PC-3 (cell line): ENCODE results near the gene FAM234A. TPM values are rescaled to one million over a fixed set of nuclear protein-coding genes. Genes with fewer than 3 reads are reported as not detected.

ENCODE experiments used
- ATAC-seq: fragments of 200-7000 bp; cut with Tn5 transposase; 2 replicates; pipeline ENCODE4 v1.9.1; 2020; ENCODE audit warnings: mild to moderate bottlenecking, moderate library complexity
- BruUV-seq: library from RNA; stranded (reverse); fragments of 400-500 nt; replicated peaks from 2 replicates; lab custom pipeline; 2021; lab: Mats Ljungman, UMichigan
- CTCF ChIA-PET: fragments of 300-600 bp; sonication (Branson Sonifier 250); formaldehyde crosslinking; loops from one replicate; lab custom pipeline; 2022; ENCODE audit warnings: antibody characterized with exemption; lab: Charles Lee
- POLR2A ChIA-PET: fragments of 300-600 bp; sonication (Branson Sonifier 250); formaldehyde crosslinking; loops from one replicate; lab custom pipeline; 2022; ENCODE audit warnings: antibody characterized with exemption; ENCODE audit not compliant: unreplicated experiment; lab: Charles Lee
- DNase-seq: peaks from one replicate; pipeline ENCODE4 v3.0.0-alpha.2; 2015
- H2AFZ ChIP-seq: fragments of 300-600 bp; sonication (generic); 2 replicates; pipeline ENCODE4 v1.6.0; 2016; ENCODE audit warnings: antibody characterized with exemption, low read length
- H3F3A ChIP-seq: fragments of 300-600 bp; sonication (generic); one replicate; pipeline ENCODE4 v1.6.0; 2017; ENCODE audit warnings: antibody characterized with exemption, low read length, control low read depth, mild to moderate bottlenecking; ENCODE audit not compliant: unreplicated experiment
- H3K27ac ChIP-seq: fragments of 300-600 bp; sonication (generic); 2 replicates; pipeline ENCODE4 v1.5.1; 2016; ENCODE audit warnings: mild to moderate bottlenecking, low read length
- H3K27me3 ChIP-seq: fragments of 300-600 bp; sonication (generic); 2 replicates; pipeline ENCODE4 v1.6.1; 2016; ENCODE audit warnings: low read length, mixed read lengths
- H3K36me3 ChIP-seq: fragments of 300-600 bp; sonication (generic); 2 replicates; pipeline ENCODE4 v1.6.1; 2016; ENCODE audit warnings: low read depth, mixed run types, low read length, mixed read lengths
- H3K4me1 ChIP-seq: fragments of 300-600 bp; sonication (generic); 2 replicates; pipeline ENCODE4 v1.5.1; 2016; ENCODE audit warnings: low read length; ENCODE audit not compliant: insufficient read depth
- H3K4me2 ChIP-seq: fragments of 300-600 bp; sonication (generic); 2 replicates; pipeline ENCODE4 v1.6.0; 2016; ENCODE audit warnings: low read length
- H3K4me3 ChIP-seq: fragments of 300-600 bp; sonication (generic); 2 replicates; pipeline ENCODE4 v1.5.1; 2016; ENCODE audit warnings: mild to moderate bottlenecking, low read length, mixed read lengths
- H3K79me2 ChIP-seq: fragments of 300-600 bp; sonication (generic); 2 replicates; pipeline ENCODE4 v1.6.1; 2017; ENCODE audit warnings: low read length, mixed read lengths
- H3K9ac ChIP-seq: fragments of 300-600 bp; sonication (generic); 2 replicates; pipeline ENCODE4 v1.6.0; 2016; ENCODE audit warnings: mild to moderate bottlenecking, low read length
- H3K9me2 ChIP-seq: fragments of 300-600 bp; sonication (generic); replicated peaks from 2 replicates; pipeline ENCODE4 v1.6.1; 2016; ENCODE audit warnings: mixed run types, low read length, mixed read lengths
- H3K9me3 ChIP-seq: fragments of 300-600 bp; sonication (generic); 2 replicates; pipeline ENCODE4 v1.6.1; 2016; ENCODE audit warnings: low read length, mixed read lengths
- H4K20me1 ChIP-seq: fragments of 300-600 bp; sonication (generic); 2 replicates; pipeline ENCODE4 v1.6.1; 2016; ENCODE audit warnings: low read length, mixed read lengths
- CTCF ChIP-seq: fragments of 300-600 bp; sonication (generic); conservative IDR thresholded peaks from 2 replicates; pipeline ENCODE4 v1.5.1; 2017; ENCODE audit warnings: antibody characterized with exemption, low read depth, mild to moderate bottlenecking, low read length
- EZH2 ChIP-seq: fragments of 300-600 bp; sonication (generic); IDR thresholded peaks from one replicate; pipeline ENCODE4 v1.6.1; 2017; ENCODE audit warnings: antibody characterized with exemption, mild to moderate bottlenecking, low read length; ENCODE audit not compliant: unreplicated experiment
- EZH2phosphoT487 ChIP-seq: fragments of 300-600 bp; sonication (generic); IDR thresholded peaks from 2 replicates; pipeline ENCODE4 v1.6.1; 2018; ENCODE audit warnings: mild to moderate bottlenecking, antibody characterized with exemption, low read length, borderline replicate concordance
- intact Hi-C: fragments of 100-400 bp; cut with micrococcal nuclease; formaldehyde crosslinking; loops from 2 replicates; pipeline ENCODE4 v1.9.0; 2023
- total RNA-seq: library from RNA; depleted of rRNA; stranded (reverse); fragments of >200 nt; gene quantifications from 2 replicates; pipeline ENCODE4 v1.2.3, GENCODE V29; 2014

Gene FAM234A
- total RNA-seq, 1 experiment from 2014 or later: 31.4 TPM

GRCh38 chr16:249431-249830, 14.8 kb downstream of the FAM234A start:
- no TSS peak for BruUV-seq
- TF ChIP-seq CTCF: no peak
- no peak for TF ChIP-seq EZH2phosphoT487
- TF ChIP-seq EZH2: no peak
- Histone ChIP-seq H3K4me3 (no peak overlapping the region), H3K9me2 (no peaks in the 10 kb centered on the region), H3K4me1 (peaks cover 9% of the 10 kb centered on the region; the same call in 1 of the 2 replicates), H3F3A (no peaks in the 10 kb centered on the region), H3K27me3 (no peaks in the 10 kb centered on the region), H3K4me2 (no peak overlapping the region), H2AFZ (no peak overlapping the region), H4K20me1 (no peaks in the 10 kb centered on the region), H3K79me2 (no peaks in the 10 kb centered on the region), H3K9me3 (no peaks in the 10 kb centered on the region), H3K27ac (no peak overlapping the region), H3K9ac (no peak overlapping the region), H3K36me3 (no peaks in the 10 kb centered on the region)
- DNase-seq (no peak), ATAC-seq (no peak)
- POLR2A ChIA-PET: no interaction called here
- intact Hi-C loops: no loop called here
- CTCF ChIA-PET: no interaction called here

DNA sequence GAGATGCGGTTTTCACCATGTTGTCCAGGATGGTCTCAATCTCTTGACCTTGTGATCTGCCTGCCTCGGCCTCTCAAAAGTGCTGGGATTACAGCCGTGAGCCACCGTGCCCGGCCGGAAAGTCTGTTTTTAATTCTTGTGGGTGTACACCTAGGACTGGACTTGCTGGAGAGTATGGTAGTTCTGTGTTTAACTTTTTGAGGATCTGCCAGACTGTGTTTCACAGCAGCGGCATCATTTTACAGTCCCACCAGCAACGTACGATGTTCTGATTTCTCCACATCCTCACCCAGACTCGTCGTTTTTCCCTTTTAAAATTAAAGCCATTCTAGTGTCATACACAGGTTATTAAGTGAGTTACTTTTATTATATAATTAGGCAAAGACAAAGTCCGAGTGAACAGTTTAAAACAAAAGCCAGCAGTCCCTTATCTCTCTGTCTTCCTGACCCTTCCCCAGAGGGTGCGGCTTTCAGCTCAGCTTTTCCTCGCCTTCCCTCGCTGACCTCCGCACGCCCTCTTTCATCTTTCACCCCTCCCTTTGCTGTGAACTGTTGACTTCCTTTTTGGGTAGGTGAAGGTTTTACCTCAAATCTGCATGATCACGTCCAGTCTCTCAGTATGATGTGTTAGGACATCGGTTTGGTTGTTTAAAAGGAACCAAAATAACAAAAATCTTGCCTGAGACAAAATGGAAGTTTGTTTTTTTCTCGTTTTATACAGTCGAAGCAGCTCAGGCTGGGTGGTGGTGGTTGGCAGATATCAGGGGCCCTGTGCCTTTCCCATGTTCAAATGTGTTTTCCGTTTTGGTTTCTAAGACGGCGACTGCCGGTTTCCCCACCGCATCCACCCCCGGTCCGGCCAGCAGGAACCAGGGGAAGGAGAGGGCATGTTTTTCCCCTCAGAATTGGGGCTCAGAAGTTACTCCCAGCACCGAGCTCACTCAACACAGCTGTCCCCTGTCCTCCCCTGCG, 18.0 kb downstream of the FAM234A start:
- no peaks in the 10 kb centered on the region for H4K20me1 ChIP-seq
- no peak for ATAC-seq
- no peaks in the 10 kb centered on the region for H3K9me2 ChIP-seq
- no peaks in the 10 kb centered on the region for H3K27me3 ChIP-seq
- no peaks in the 10 kb centered on the region for H3K36me3 ChIP-seq
- no peak for DNase-seq
- no peaks in the 10 kb centered on the region for H3K9me3 ChIP-seq
- ChIA-PET POLR2A (no interaction called here), CTCF (no interaction called here)
- H3F3A ChIP-seq: no peaks in the 10 kb centered on the region
- H3K9ac ChIP-seq: no peak overlapping the region
- intact Hi-C loops: no loop called here
- peaks cover 9% of the 10 kb centered on the region; the same call in 1 of the 2 replicates for H3K4me1 ChIP-seq
- TF ChIP-seq CTCF (no peak), EZH2 (no peak), EZH2phosphoT487 (no peak)
- no peak overlapping the region for H3K4me3 ChIP-seq
- H2AFZ ChIP-seq: no peak overlapping the region
- H3K27ac ChIP-seq: no peak overlapping the region
- no peak overlapping the region for H3K4me2 ChIP-seq
- no peaks in the 10 kb centered on the region for H3K79me2 ChIP-seq
- BruUV-seq: no TSS peak

DNA sequence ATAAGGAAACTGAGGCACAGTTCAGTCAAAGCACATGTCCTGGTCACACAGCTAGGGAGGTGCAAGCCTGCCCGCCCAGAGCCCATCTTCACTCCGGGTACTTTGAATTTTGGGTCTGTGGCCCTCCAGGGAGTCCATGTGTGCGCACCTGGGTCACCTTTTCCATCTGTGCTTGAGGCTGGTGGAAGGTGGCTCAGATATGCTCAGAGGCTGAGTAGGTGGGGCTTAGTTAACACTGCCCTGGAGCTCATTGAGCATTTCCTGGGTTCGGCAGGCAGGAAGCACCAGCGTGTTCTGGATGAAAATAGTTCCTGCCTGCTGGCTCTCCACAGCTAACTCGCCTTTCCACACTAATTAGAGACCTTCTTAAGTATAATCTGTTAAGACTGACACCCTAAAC, 19.2 kb downstream of the FAM234A start:
- POLR2A ChIA-PET: interaction anchor here (0.6 kb wide), 1 partner anchor 11 kb away, joined by 19 read pairs; no protein-coding TSS in a partner anchor
- Histone ChIP-seq H3F3A (no peaks in the 10 kb centered on the region), H3K4me1 (peaks cover 9% of the 10 kb centered on the region; the same call in 1 of the 2 replicates), H3K36me3 (no peaks in the 10 kb centered on the region), H3K9me3 (no peaks in the 10 kb centered on the region), H3K79me2 (no peaks in the 10 kb centered on the region), H4K20me1 (no peaks in the 10 kb centered on the region), H3K4me2 (no peak overlapping the region), H3K27ac (no peak overlapping the region), H3K9ac (no peak overlapping the region), H3K27me3 (no peaks in the 10 kb centered on the region), H3K4me3 (no peak overlapping the region), H3K9me2 (no peaks in the 10 kb centered on the region), H2AFZ (no peak overlapping the region)
- intact Hi-C loops: no loop called here
- TF ChIP-seq EZH2: no peak
- no peak for TF ChIP-seq EZH2phosphoT487
- TF ChIP-seq CTCF: no peak
- CTCF ChIA-PET: no interaction called here
- DNase-seq (no peak), ATAC-seq (no peak)
- BruUV-seq: no TSS peak
